Right cardiac atrium (tissue), 5 donors: ENCODE measurements around the gene SFMBT2. TPM values are rescaled to one million over a fixed set of nuclear protein-coding genes. Genes with fewer than 3 reads are reported as not detected.
"Not testable (repeated sequence)": the region's sequence is repeated elsewhere in the genome, so short reads cannot be mapped to it uniquely, and the experiment has no call there.

Experiments used
- ATAC-seq, 2 donors: fragments of 200-7000 bp; cut with Tn5 transposase; one replicate each; pipeline versions ENCODE4 v1.8.0 to v1.9.1; 2020; ENCODE audit warnings: moderate library complexity in 2 of 2, mild to moderate bottlenecking in 1 of 2
- DNase-seq, 3 donors: peaks; one replicate each; pipeline ENCODE4 v3.0.0-alpha.2; 2020
- H3K27ac ChIP-seq: one replicate; pipeline ENCODE4 v1.5.1; 2013; ENCODE audit warnings: mild to moderate bottlenecking, low read length, control low read depth, moderate library complexity
- H3K27me3 ChIP-seq: one replicate; pipeline ENCODE4 v1.6.1; 2013; ENCODE audit not compliant: control insufficient read depth, insufficient read depth
- H3K4me1 ChIP-seq: one replicate; pipeline ENCODE4 v1.6.1; 2013; ENCODE audit warnings: low read length; ENCODE audit not compliant: control insufficient read depth, insufficient read depth
- H3K4me3 ChIP-seq: one replicate; pipeline ENCODE4 v1.5.1; 2013; ENCODE audit warnings: low read length, control low read depth
- H3K9me3 ChIP-seq: one replicate; pipeline ENCODE4 v1.6.1; 2013; ENCODE audit warnings: low read length; ENCODE audit not compliant: control insufficient read depth
- WGBS: extraction: QIAGEN DNeasy Blood & Tissue Kit; methylation state at CpG from one replicate; pipeline ENCODE4 v1.1.7; 2013; 5-methylcytosine and 5-hydroxymethylcytosine counted together
- intact Hi-C, 4 donors: fragments of 100-400 bp; cut with DNase I; formaldehyde crosslinking; loops; one replicate each; pipeline versions ENCODE4 v1.11.0 to v1.14.0; 2022 to 2023
- polyA plus RNA-seq: library from polyadenylated mRNA; stranded (reverse); fragments of 200-250 nt; gene quantifications from one replicate; pipeline ENCODE4 v1.2.3, GENCODE V29; 2013
- total RNA-seq, 4 donors: library from RNA; stranded (reverse); fragmentation: NEBNext Ultra II Directional; extraction: Animal tissue kit (Norgen Biotek cat#: 25700); gene quantifications; one replicate each; pipeline ENCODE4 v1.2.1, GENCODE V29; 2021
- donor health status: healthy with polysubstance abuse.
- donor health status: DM: no; HTN: yes; CAD: no.
- donor health status: DM: no; HTN: no; CAD: no.
- donor health status: DM: no; HTN: yes; CAD: no; lungs with severe emphysema.
- donor health status: DM: yes; HTN: yes; CAD: no.

SFMBT2 gene
- total and polyA plus RNA-seq, 5 donors = 3.3 to 12.9 (median 11.9) TPM

GRCh38 chr10:7320072-7320471, 90.8 kb downstream of the SFMBT2 start:
- 83% methylated on average over 7 of the region's 7 CpGs for WGBS
- H3K27ac ChIP-seq = no peak overlapping the region
- DNase-seq (no peak), ATAC-seq (no peak)
- intact Hi-C loops = no loop called here
- H3K4me1 ChIP-seq = peaks cover 5% of the 10 kb centered on the region
- H3K27me3 ChIP-seq = no peaks in the 10 kb centered on the region
- H3K9me3 ChIP-seq = no peaks in the 10 kb centered on the region
- H3K4me3 ChIP-seq = no peak overlapping the region

GRCh38 chr10:7319632-7320031, 91.2 kb downstream of the SFMBT2 start:
- no peak for DNase-seq
- no peak overlapping the region for H3K27ac ChIP-seq
- intact Hi-C loops = no loop called here
- peaks cover 5% of the 10 kb centered on the region for H3K4me1 ChIP-seq
- no peak for ATAC-seq
- no peaks in the 10 kb centered on the region for H3K27me3 ChIP-seq
- no peak overlapping the region for H3K4me3 ChIP-seq
- no peaks in the 10 kb centered on the region for H3K9me3 ChIP-seq

GRCh38 chr10:7318836-7319235, 92.0 kb downstream of the SFMBT2 start:
- H3K9me3 ChIP-seq = no peaks in the 10 kb centered on the region
- WGBS = 24% methylated on average over 9 of the region's 9 CpGs
- intact Hi-C loops = no loop called here
- H3K4me3 ChIP-seq = no peak overlapping the region
- no peaks in the 10 kb centered on the region for H3K27me3 ChIP-seq
- no peak overlapping the region for H3K27ac ChIP-seq
- DNase-seq (peak in 2 of 3 donors; percentile 46 to 59), ATAC-seq (peak in 1 of 2 donors; percentile 70)
- peaks cover 5% of the 10 kb centered on the region for H3K4me1 ChIP-seq

- WGBS = 71% methylated on average over 4 of the region's 4 CpGs
- Histone ChIP-seq H3K4me3 (no peak overlapping the region), H3K9me3 (no peaks in the 10 kb centered on the region), H3K27me3 (no peaks in the 10 kb centered on the region), H3K4me1 (peaks cover 5% of the 10 kb centered on the region), H3K27ac (no peak overlapping the region)
- no peak for ATAC-seq
- intact Hi-C loops = no loop called here
- no peak for DNase-seq
These were observed 92.9 kb downstream of the SFMBT2 start for GRCh38 chr10:7317786-7318446.

GRCh38 chr10:7316839-7317238, 94.0 kb downstream of the SFMBT2 start:
- intact Hi-C loops = no loop called here
- no peak for DNase-seq
- WGBS = 87% methylated on average over 2 of the region's 2 CpGs
- no peaks in the 10 kb centered on the region for H3K27me3 ChIP-seq
- H3K4me3 ChIP-seq = no peak overlapping the region
- H3K4me1 ChIP-seq = peaks cover 5% of the 10 kb centered on the region
- no peak overlapping the region for H3K27ac ChIP-seq
- H3K9me3 ChIP-seq = no peaks in the 10 kb centered on the region
- no peak for ATAC-seq

GRCh38 chr10:7315906-7316305, 94.9 kb downstream of the SFMBT2 start:
- intact Hi-C loops = no loop called here
- Histone ChIP-seq H3K27me3 (no peaks in the 10 kb centered on the region), H3K9me3 (no peaks in the 10 kb centered on the region), H3K4me3 (no peak overlapping the region), H3K4me1 (peaks cover 5% of the 10 kb centered on the region), H3K27ac (no peak overlapping the region)
- WGBS = 84% methylated on average over 2 of the region's 2 CpGs
- ATAC-seq (no peak), DNase-seq (no peak)

GRCh38 chr10:7314170-7314569, 96.7 kb downstream of the SFMBT2 start:
- Histone ChIP-seq H3K27me3 (no peaks in the 10 kb centered on the region), H3K4me3 (no peak overlapping the region), H3K9me3 (no peaks in the 10 kb centered on the region), H3K4me1 (peaks cover 4% of the 10 kb centered on the region), H3K27ac (no peak overlapping the region)
- DNase-seq (no peak), ATAC-seq (no peak)
- intact Hi-C loops = no loop called here
- 93% methylated on average over 4 of the region's 4 CpGs for WGBS

GRCh38 chr10:7312488-7312857, 98.4 kb downstream of the SFMBT2 start:
- no peaks in the 10 kb centered on the region for H3K9me3 ChIP-seq
- H3K27ac ChIP-seq = no peak overlapping the region
- WGBS = 90% methylated on average over 7 of the region's 7 CpGs
- no peak for ATAC-seq
- H3K4me3 ChIP-seq = no peak overlapping the region
- intact Hi-C loops = no loop called here
- no peak for DNase-seq
- no peaks in the 10 kb centered on the region for H3K4me1 ChIP-seq
- H3K27me3 ChIP-seq = no peaks in the 10 kb centered on the region

GRCh38 chr10:7311850-7312487, 98.9 kb downstream of the SFMBT2 start:
- WGBS = 90% methylated on average over 13 of the region's 13 CpGs
- H3K27me3 ChIP-seq, H3K4me3 ChIP-seq, DNase-seq, intact Hi-C loops, H3K9me3 ChIP-seq, ATAC-seq, H3K4me1 ChIP-seq, H3K27ac ChIP-seq: not testable (repeated sequence)

GRCh38 chr10:7311218-7311849, 99.5 kb downstream of the SFMBT2 start:
- Histone ChIP-seq H3K27ac (no peak overlapping the region), H3K4me1 (no peaks in the 10 kb centered on the region), H3K9me3 (no peaks in the 10 kb centered on the region), H3K4me3 (no peak overlapping the region), H3K27me3 (no peaks in the 10 kb centered on the region)
- peak in 1 of 2 donors; percentile 61 for ATAC-seq
- 70% methylated on average over 9 of the region's 9 CpGs for WGBS
- DNase-seq = no peak
- intact Hi-C loops = no loop called here

- ATAC-seq = peak; percentile 77 to 80
- Histone ChIP-seq H3K9me3 (no peaks in the 10 kb centered on the region), H3K27me3 (no peaks in the 10 kb centered on the region), H3K4me1 (no peaks in the 10 kb centered on the region), H3K4me3 (no peak overlapping the region), H3K27ac (peak overlapping the region; percentile 42)
- peak in 2 of 3 donors; percentile 32 to 55 for DNase-seq
- intact Hi-C loops = no loop called here
- 74% methylated on average over 8 of the region's 8 CpGs for WGBS
These were observed 100.8 kb downstream of the SFMBT2 start for GRCh38 chr10:7310076-7310475.
